H1 (cell line): ENCODE data around the gene PIEZO1. TPM values are rescaled to one million over a fixed set of nuclear protein-coding genes. Genes with fewer than 3 reads are reported as not detected.

Experiments used
- CTCF ChIA-PET: fragments of 300-600 bp; sonication (Branson Sonifier 250); formaldehyde crosslinking; loops from one replicate; lab custom pipeline; 2021; ENCODE audit not compliant: partially characterized antibody; lab: Charles Lee
- POLR2A ChIA-PET: fragments of 300-600 bp; sonication (Branson Sonifier 250); formaldehyde crosslinking; loops from one replicate; lab custom pipeline; 2021; ENCODE audit warnings: inconsistent platforms; ENCODE audit not compliant: partially characterized antibody; lab: Charles Lee
- DNase-seq, 2 experiments: peaks; one replicate each; pipeline versions ENCODE4 v3.0.0 to v3.0.0-alpha.2; 2010 to 2022; ENCODE audit warnings: low spot score in 2 of 2, low read depth in 1 of 2, mixed read lengths in 1 of 2
- FAIRE-seq: peaks from 2 replicates; lab custom pipeline; 2011; peaks lifted over from hg19 to GRCh38; lab: Jason Lieb, UNC
- H2AFZ ChIP-seq: 2 replicates; pipeline ENCODE4 v1.8.1; 2012; ENCODE audit warnings: low read length, inconsistent platforms
- H2AK5ac ChIP-seq: 2 replicates; pipeline ENCODE4 v1.6.1; 2013; ENCODE audit warnings: low read depth, low read length
- H2BK120ac ChIP-seq: replicated peaks from 2 replicates; pipeline ENCODE3; 2013; ENCODE audit warnings: low read depth, low read length, inconsistent platforms
- H2BK12ac ChIP-seq: 2 replicates; pipeline ENCODE4 v1.6.1; 2013; ENCODE audit warnings: low read depth, low read length
- H2BK15ac ChIP-seq: 2 replicates; pipeline ENCODE4 v1.6.1; 2013; ENCODE audit warnings: low read length
- H2BK20ac ChIP-seq: 2 replicates; pipeline ENCODE4 v1.6.1; 2013; ENCODE audit warnings: low read length
- H2BK5ac ChIP-seq: 2 replicates; pipeline ENCODE4 v1.6.1; 2013; ENCODE audit warnings: low read depth, low read length
- H3K14ac ChIP-seq: 2 replicates; pipeline ENCODE4 v1.6.1; 2013; ENCODE audit warnings: inconsistent platforms; ENCODE audit not compliant: insufficient read length
- H3K18ac ChIP-seq: 2 replicates; pipeline ENCODE4 v1.6.1; 2013; ENCODE audit warnings: low read length; ENCODE audit errors: extremely low read depth
- H3K23ac ChIP-seq: 2 replicates; pipeline ENCODE4 v1.6.1; 2013; ENCODE audit warnings: inconsistent platforms; ENCODE audit not compliant: insufficient read length
- H3K23me2 ChIP-seq: 2 replicates; pipeline ENCODE4 v1.6.1; 2013; ENCODE audit warnings: low read depth, low read length
- H3K27ac ChIP-seq: 2 replicates; pipeline ENCODE4 v1.6.1; 2011; ENCODE audit warnings: low read depth, low read length, inconsistent platforms
- H3K27me3 ChIP-seq, 4 experiments: replicated peaks in 1 of 4; 1 replicate in 1 of 4; 2 replicates in 3 of 4; pipeline versions ENCODE4 v1.6.1 to v1.8.1; 2011 to 2013; ENCODE audit warnings: low read length in 3 of 4, mild to moderate bottlenecking in 3 of 4, inconsistent platforms in 2 of 4, mixed read lengths in 2 of 4, moderate library complexity in 1 of 4; ENCODE audit not compliant: control insufficient read depth in 3 of 4, insufficient read depth in 3 of 4; ENCODE audit errors: extremely low read depth in 1 of 4
- H3K36me3 ChIP-seq, 4 experiments: 2 replicates each; pipeline versions ENCODE4 v1.6.1 to v1.8.1; 2011 to 2013; ENCODE audit warnings: mild to moderate bottlenecking in 4 of 4, low read length in 3 of 4, moderate library complexity in 2 of 4, control low read depth in 1 of 4, inconsistent platforms in 1 of 4; ENCODE audit not compliant: insufficient read depth in 4 of 4, control insufficient read depth in 2 of 4
- H3K4ac ChIP-seq: replicated peaks from 2 replicates; pipeline ENCODE3; 2013; ENCODE audit warnings: low read length, low read depth, mixed read lengths, inconsistent platforms; ENCODE audit not compliant: insufficient read length
- H3K4me1 ChIP-seq, 4 experiments: replicated peaks in 1 of 4; 1 replicate in 1 of 4; 2 replicates in 3 of 4; pipeline versions ENCODE4 v1.6.1 to v1.8.1; 2011 to 2013; ENCODE audit warnings: low read length in 3 of 4, inconsistent platforms in 2 of 4, mixed read lengths in 1 of 4; ENCODE audit not compliant: insufficient read depth in 4 of 4, control insufficient read depth in 3 of 4
- H3K4me2 ChIP-seq, 2 experiments: 2 replicates each; pipeline versions ENCODE4 v1.6.1 to v1.8.1; 2011 to 2013; ENCODE audit warnings: low read depth in 2 of 2, low read length in 2 of 2, control low read depth in 1 of 2, inconsistent platforms in 1 of 2, mild to moderate bottlenecking in 1 of 2; ENCODE audit not compliant: insufficient read depth in 1 of 2
- H3K4me3 ChIP-seq, 4 experiments: fragments of 200-600, 300-600 bp in 1 of 4; sonication (generic), shearing (Covaris generic), sonication (Bioruptor Twin) in 1 of 4; 2 replicates each; pipeline versions ENCODE4 v1.5.1 to v1.8.1; 2011 to 2016; ENCODE audit warnings: low read length in 4 of 4, low read depth in 3 of 4, control low read depth in 2 of 4, inconsistent platforms in 2 of 4, mild to moderate bottlenecking in 2 of 4, mixed read lengths in 1 of 4, moderate library complexity in 1 of 4; ENCODE audit not compliant: insufficient read depth in 2 of 4; ENCODE audit errors: extremely low read depth in 1 of 4
- H3K56ac ChIP-seq: replicated peaks from 2 replicates; pipeline ENCODE3; 2013; ENCODE audit warnings: low read depth, mild to moderate bottlenecking, mixed read lengths, low read length, inconsistent platforms; ENCODE audit not compliant: insufficient read length
- H3K79me1 ChIP-seq: 2 replicates; pipeline ENCODE4 v1.6.1; 2013; ENCODE audit warnings: low read depth, low read length, control low read depth
- H3K79me2 ChIP-seq, 2 experiments: 2 replicates each; pipeline versions ENCODE4 v1.6.1 to v1.8.1; 2012 to 2013; ENCODE audit warnings: low read length in 2 of 2, mild to moderate bottlenecking in 2 of 2, inconsistent platforms in 1 of 2; ENCODE audit not compliant: insufficient read depth in 2 of 2, control insufficient read depth in 1 of 2
- H3K9ac ChIP-seq, 4 experiments: replicated peaks in 1 of 4; 1 replicate in 1 of 4; 2 replicates in 3 of 4; pipeline versions ENCODE4 v1.6.1 to v1.8.1; 2011 to 2013; ENCODE audit warnings: low read depth in 3 of 4, low read length in 3 of 4, control low read depth in 2 of 4, mild to moderate bottlenecking in 2 of 4, moderate library complexity in 2 of 4, inconsistent platforms in 1 of 4; ENCODE audit errors: extremely low read depth in 1 of 4
- H3K9me3 ChIP-seq, 2 experiments: 2 replicates each; pipeline versions ENCODE4 v1.6.1 to v1.8.1; 2012 to 2013; ENCODE audit warnings: mild to moderate bottlenecking in 2 of 2, moderate library complexity in 2 of 2, control low read depth in 1 of 2, inconsistent platforms in 1 of 2, low read depth in 1 of 2, low read length in 1 of 2, mixed read lengths in 1 of 2; ENCODE audit not compliant: insufficient read depth in 2 of 2
- H4K20me1 ChIP-seq, 2 experiments: replicated peaks in 1 of 2; 2 replicates each; pipeline versions ENCODE3 to v1.8.1; 2011 to 2013; ENCODE audit warnings: inconsistent platforms in 2 of 2, low read length in 2 of 2, mild to moderate bottlenecking in 1 of 2; ENCODE audit not compliant: insufficient read depth in 2 of 2, control insufficient read depth in 1 of 2
- H4K5ac ChIP-seq: 2 replicates; pipeline ENCODE4 v1.6.1; 2013; ENCODE audit warnings: low read length, low read depth, mixed read lengths, inconsistent platforms; ENCODE audit not compliant: insufficient read length
- H4K8ac ChIP-seq: 2 replicates; pipeline ENCODE4 v1.8.0; 2013; ENCODE audit warnings: mild to moderate bottlenecking, moderate library complexity, low read length, inconsistent platforms; ENCODE audit not compliant: insufficient read depth; ENCODE audit errors: extremely low read depth
- H4K91ac ChIP-seq: replicated peaks from 2 replicates; pipeline ENCODE3; 2013; ENCODE audit warnings: low read length, mixed read lengths, inconsistent platforms; ENCODE audit not compliant: insufficient read length
- ATF3 ChIP-seq: IDR thresholded peaks from 2 replicates; pipeline ENCODE4 v1.6.1; 2011; ENCODE audit warnings: low read depth, mild to moderate bottlenecking, low read length; ENCODE audit not compliant: insufficient read depth
- BACH1 ChIP-seq: IDR thresholded peaks from 2 replicates; pipeline ENCODE4 v1.6.1; 2012; ENCODE audit warnings: low read length, improper control_type of control experiment
- CBX8 ChIP-seq: fragments of 300-800, 300-1000 bp; sonication (generic); IDR thresholded peaks from 2 replicates; pipeline ENCODE4 v1.7.1; 2016; ENCODE audit warnings: low read depth, low read length, borderline replicate concordance
- CHD2 ChIP-seq: IDR thresholded peaks from 2 replicates; pipeline ENCODE4 v1.6.1; 2012; ENCODE audit warnings: low read length, improper control_type of control experiment
- EGR1 ChIP-seq: IDR thresholded peaks from 2 replicates; pipeline ENCODE4 v1.6.1; 2011; ENCODE audit warnings: low read depth, low read length, borderline replicate concordance
- EZH2 ChIP-seq: fragments of 200-600 bp; sonication (generic); IDR thresholded peaks from 2 replicates; pipeline ENCODE4 v1.7.1; 2012; ENCODE audit warnings: low read depth, mild to moderate bottlenecking, moderate library complexity, low read length, inconsistent platforms; ENCODE audit not compliant: severe bottlenecking
- HDAC6 ChIP-seq: IDR thresholded peaks from one replicate; pipeline ENCODE4 v1.7.1; 2012; ENCODE audit warnings: low read depth, mild to moderate bottlenecking, inconsistent platforms, low read length, moderate library complexity
- KDM5A ChIP-seq: fragments of 200-600 bp; IDR thresholded peaks from 2 replicates; pipeline ENCODE4 v1.7.1; 2012; ENCODE audit warnings: mild to moderate bottlenecking, low read length, inconsistent platforms, mixed read lengths
- NRF1 ChIP-seq: IDR thresholded peaks from 2 replicates; pipeline ENCODE4 v1.6.1; 2011; ENCODE audit warnings: mild to moderate bottlenecking, low read depth, low read length, improper control_type of control experiment
- RBBP5 ChIP-seq: IDR thresholded peaks from 2 replicates; pipeline ENCODE4 v1.7.1; 2012; ENCODE audit warnings: low read depth, mild to moderate bottlenecking, inconsistent platforms, low read length, moderate library complexity, borderline replicate concordance
- SP1 ChIP-seq: IDR thresholded peaks from 2 replicates; pipeline ENCODE4 v1.6.1; 2011; ENCODE audit warnings: low read depth, low read length
- SUZ12 ChIP-seq: fragments of 200-600 bp; sonication (generic); IDR thresholded peaks from 2 replicates; pipeline ENCODE4 v1.6.1; 2012; ENCODE audit warnings: mild to moderate bottlenecking, inconsistent platforms, low read length, moderate library complexity, mixed read lengths
- TBP ChIP-seq: IDR thresholded peaks from 2 replicates; pipeline ENCODE4 v1.6.1; 2011; ENCODE audit warnings: low read depth, low read length, improper control_type of control experiment
- YY1 ChIP-seq: IDR thresholded peaks from 2 replicates; pipeline ENCODE4 v1.6.1; 2011; ENCODE audit warnings: low read depth, mild to moderate bottlenecking, low read length
- WGBS, 2 experiments: shearing (Covaris generic) in 1 of 2; methylation state at CpG; one replicate each; pipeline versions ENCODE4 v1.1.6 to v1.1.7; 2013 to 2015; ENCODE audit warnings: low lambda C conversion rate in 2 of 2, mixed read lengths in 2 of 2, inconsistent platforms in 1 of 2, low coverage in 1 of 2, missing lambda C conversion rate in 1 of 2; ENCODE audit not compliant: insufficient replicate concordance in 2 of 2, insufficient coverage in 1 of 2, insufficient read length in 1 of 2; ENCODE audit errors: extremely low coverage in 1 of 2, missing lambda C conversion rate in 1 of 2; 5-methylcytosine and 5-hydroxymethylcytosine counted together
- polyA plus RNA-seq, 7 experiments: library from polyadenylated mRNA; depleted of rRNA in 3 of 7; stranded (reverse) in 5 of 7; unstranded in 2 of 7; fragments of >200 nt in 5 of 7; fragments of 200-250 nt in 2 of 7; gene quantifications; 1 replicate in 5 of 7; 2 replicates in 1 of 7; 4 replicates in 1 of 7; pipeline versions ENCODE4 v1.2.1 to v1.2.3, GENCODE V29; 2011 to 2013; ENCODE audit warnings: missing spikeins in 2 of 7, mixed read lengths in 2 of 7
- total RNA-seq: library from RNA; stranded (reverse); fragmentation: NEBNext Ultra II Directional; extraction: Animal tissue kit (Norgen Biotek cat#: 25700); gene quantifications from 2 replicates; pipeline ENCODE4 v1.2.1, GENCODE V29; 2021

The PIEZO1 gene
- total and polyA plus RNA-seq, 2 of the 8 experiments (the other 6 are each of a cell fraction or from before 2014, with no cell fraction given), result 42.3 to 67.5 TPM

DNA sequence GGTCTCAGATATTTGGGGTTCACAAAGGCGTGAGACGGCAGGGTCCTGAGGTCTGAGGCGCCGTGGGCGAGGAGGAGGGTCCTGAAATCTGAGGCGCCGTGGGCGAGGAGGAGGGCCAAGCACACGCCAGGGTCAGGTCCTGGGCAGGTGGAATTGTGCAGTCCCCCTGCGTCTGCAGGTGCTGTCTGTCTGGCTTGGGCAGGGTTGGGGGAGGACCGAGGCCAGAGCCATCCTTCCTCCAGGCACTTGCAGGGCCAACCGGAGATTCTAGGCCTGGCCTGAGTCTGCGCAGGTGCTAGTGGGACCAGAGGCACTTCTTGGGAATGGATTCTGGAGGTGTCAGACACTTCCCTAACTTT, 29.1 kb upstream of the PIEZO1 start:
- H3K4me1 ChIP-seq, result peaks cover 0 to 11% (median 4%) of the 10 kb centered on the region in 4 experiments; a peak in 5 of 7 replicates
- H3K56ac ChIP-seq, result no peak overlapping the region
- no peak for DNase-seq
- H3K27me3 ChIP-seq, result no peaks in the 10 kb centered on the region
- H3K27ac ChIP-seq, result no peak overlapping the region
- WGBS, 2 experiments, result 92% methylated on average over 13 of the region's 13 CpGs; no CpG with 5 or more reads in 1 of the 2 experiments
- H3K36me3 ChIP-seq, result peaks cover 3 to 16% (median 8%) of the 10 kb centered on the region in 4 experiments
- H2BK15ac ChIP-seq, result no peak overlapping the region
- H3K79me2 ChIP-seq, result peaks cover 0 to 18% of the 10 kb centered on the region in 2 experiments; a peak in 2 of 4 replicates
- H2BK120ac ChIP-seq, result no peak overlapping the region
- H2BK12ac ChIP-seq, result peak overlapping the region; percentile 2; the same call in 1 of the 2 replicates
- no peak overlapping the region for H4K91ac ChIP-seq
- no peak overlapping the region for H2BK20ac ChIP-seq
- H3K23ac ChIP-seq, result no peak overlapping the region
- peaks cover 12 to 18% of the 10 kb centered on the region in 2 experiments for H4K20me1 ChIP-seq
- H4K8ac ChIP-seq, result no peak overlapping the region
- no peak overlapping the region for H3K4ac ChIP-seq
- H4K5ac ChIP-seq, result no peak overlapping the region
- H3K18ac ChIP-seq, result no peak overlapping the region
- no peak overlapping the region for H3K4me3 ChIP-seq
- CTCF ChIA-PET, result interaction anchor here (1.3 to 5.7 kb wide), 5 partner anchors 21 to 353 kb away, joined by 4 to 29 read pairs (median 8); partner anchors contain the start of genes GALNS and TRAPPC2L
- peaks cover 10% of the 10 kb centered on the region for H3K23me2 ChIP-seq
- H3K14ac ChIP-seq, result no peak overlapping the region
- no peak overlapping the region for H3K9ac ChIP-seq
- POLR2A ChIA-PET, result interaction anchor here (1.3 to 5.5 kb wide), 3 partner anchors 9 to 43 kb away, joined by 3 to 25 read pairs (median 4); partner anchors contain the start of genes CDT1, GALNS and TRAPPC2L
- no peak overlapping the region for H2AFZ ChIP-seq
- no peak overlapping the region for H3K4me2 ChIP-seq
- H2BK5ac ChIP-seq, result peak overlapping the region; percentile 44; the same call in 1 of the 2 replicates
- 0 out of 2 replicates have a peak, but pooled peaks cover 4% of the 10 kb centered on the region for H3K79me1 ChIP-seq
- H2AK5ac ChIP-seq, result no peak overlapping the region
- no peaks in the 10 kb centered on the region for H3K9me3 ChIP-seq
- FAIRE-seq, result no peak
- TF ChIP-seq NRF1 (no peak), EZH2 (no peak), CHD2 (no peak), CBX8 (no peak), HDAC6 (no peak), YY1 (no peak), ATF3 (no peak), KDM5A (no peak), SUZ12 (no peak), RBBP5 (no peak), TBP (no peak), SP1 (no peak), EGR1 (no peak), BACH1 (no peak)
